Measurements from ENCODE around the gene MISP.

The MISP gene

GRCh38 chr19:772730-773436 is 22.0 kb downstream of the MISP start:
- no peak for DNase-seq (ENCODE audit: low spot score)

GRCh38 chr19:776549-776948 is 25.6 kb downstream of the MISP start:
- no peak for DNase-seq (ENCODE audit: low spot score)

GRCh38 chr19:778910-779653 is 28.2 kb downstream of the MISP start:
- DNase-seq (ENCODE audit: low spot score), result peak; percentile 53

GRCh38 chr19:780935-781334 is 30.0 kb downstream of the MISP start:
- DNase-seq (ENCODE audit: low spot score), result no peak

- DNase-seq (ENCODE audit: low spot score), result no peak
Observed at GRCh38 chr19:781800-782184, 30.9 kb downstream of the MISP start.

- peak; percentile 80 for DNase-seq (ENCODE audit: low spot score)
Observed at GRCh38 chr19:782185-782877, 31.4 kb downstream of the MISP start.

GRCh38 chr19:782878-783668 is 32.2 kb downstream of the MISP start:
- DNase-seq (ENCODE audit: low spot score), result peak; percentile 83

GRCh38 chr19:784541-784940 is 33.6 kb downstream of the MISP start:
- no peak for DNase-seq (ENCODE audit: low spot score)

GRCh38 chr19:787536-787935 is 36.6 kb downstream of the MISP start:
- no peak for DNase-seq (ENCODE audit: low spot score)

GRCh38 chr19:788686-788982 is 37.7 kb downstream of the MISP start:
- DNase-seq (ENCODE audit: low spot score), result no peak

GRCh38 chr19:788983-789700 is 38.2 kb downstream of the MISP start:
- peak; percentile 82 for DNase-seq (ENCODE audit: low spot score)

- DNase-seq (ENCODE audit: low spot score), result no peak
Observed at GRCh38 chr19:789701-790060, 38.8 kb downstream of the MISP start.

GRCh38 chr19:791007-791566 is 40.2 kb downstream of the MISP start:
- DNase-seq (ENCODE audit: low spot score), result no peak

GRCh38 chr19:791567-792305 is 40.8 kb downstream of the MISP start:
- no peak for DNase-seq (ENCODE audit: low spot score)

- DNase-seq (ENCODE audit: low spot score), result no peak
Observed at GRCh38 chr19:792306-792885, 41.5 kb downstream of the MISP start.

GRCh38 chr19:793806-794205 is 42.9 kb downstream of the MISP start:
- DNase-seq (ENCODE audit: low spot score), result no peak

- no peak for DNase-seq (ENCODE audit: low spot score)
Observed at GRCh38 chr19:795073-795611, 44.2 kb downstream of the MISP start.

- DNase-seq (ENCODE audit: low spot score), result no peak
Observed at GRCh38 chr19:795691-796581, 45.0 kb downstream of the MISP start.

All from kidney capillary endothelial cell (primary cell).